ENCODE data around the gene COL1A2. TPM values are rescaled to one million over a fixed set of nuclear protein-coding genes. Genes with fewer than 3 reads are reported as not detected.

Gene COL1A2
- total and polyA plus RNA-seq, 2 of the 8 experiments (the other 6 are each of a cell fraction or from before 2014, with no cell fraction given) = 45.2 to 87.2 TPM

DNA sequence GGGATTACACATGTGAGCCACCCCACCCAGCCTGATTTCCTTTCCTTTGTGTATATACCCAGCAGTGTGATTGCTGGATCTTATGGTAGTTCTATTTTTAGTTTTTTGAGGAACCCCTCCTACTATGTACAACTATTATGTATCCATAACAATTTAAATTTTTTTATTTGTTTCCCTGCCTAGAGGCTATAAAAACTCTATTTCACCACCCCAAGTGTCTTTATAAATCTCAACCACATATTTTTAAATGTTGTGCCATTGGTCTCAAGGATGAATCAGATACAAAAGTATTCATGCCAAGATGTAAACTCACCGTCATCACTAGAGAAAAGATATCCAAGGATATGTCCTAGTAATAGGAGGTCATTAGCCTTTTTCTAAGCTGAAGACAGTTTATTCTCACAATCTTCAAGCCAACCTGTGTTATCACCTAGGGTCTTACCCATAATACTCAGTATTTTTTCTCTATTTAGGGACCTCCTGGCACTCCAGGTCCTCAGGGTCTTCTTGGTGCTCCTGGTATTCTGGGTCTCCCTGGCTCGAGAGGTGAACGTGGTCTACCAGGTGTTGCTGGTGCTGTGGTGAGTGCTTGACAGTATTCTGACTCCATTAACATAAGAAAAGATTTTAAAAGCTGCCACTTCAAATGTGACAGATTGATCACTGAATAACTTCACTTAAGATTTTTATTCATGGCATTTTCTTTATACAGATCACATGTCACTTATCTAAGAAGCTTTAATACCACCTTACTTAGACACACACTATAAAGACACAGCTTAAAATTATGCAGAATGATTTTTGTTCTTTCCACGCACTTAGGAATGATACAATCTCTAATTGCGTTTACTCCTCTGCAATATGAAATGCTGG, 29.4 kb downstream of the COL1A2 start (continued):
- no peak for TF ChIP-seq RNF2 (IDR thresholded peaks at IDR 0.05; ENCODE audit: borderline replicate concordance, low read depth, low read length, missing control alignments, poor library complexity, severe bottlenecking)
- TF ChIP-seq CHD1 (IDR thresholded peaks at IDR 0.05; ENCODE audit: low read depth, low read length) = no peak
- TF ChIP-seq, protein P1, sequence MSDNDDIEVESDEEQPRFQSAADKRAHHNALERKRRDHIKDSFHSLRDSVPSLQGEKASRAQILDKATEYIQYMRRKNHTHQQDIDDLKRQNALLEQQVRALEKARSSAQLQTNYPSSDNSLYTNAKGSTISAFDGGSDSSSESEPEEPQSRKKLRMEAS (IDR thresholded peaks at IDR 0.05) = no peak
- no peak for TF ChIP-seq CBX8 (IDR thresholded peaks at IDR 0.05; ENCODE audit: borderline replicate concordance, low read depth, low read length)
- no peak for TF ChIP-seq CTBP2 (IDR thresholded peaks at IDR 0.05; ENCODE audit: borderline replicate concordance, insufficient read depth, insufficient read length, low read length)
- TF ChIP-seq GTF2F1 (IDR thresholded peaks at IDR 0.05; ENCODE audit: borderline replicate concordance, low read depth, low read length) = no peak
- no peak for TF ChIP-seq TBP (IDR thresholded peaks at IDR 0.05; ENCODE audit: low read depth, low read length)
- no peak for TF ChIP-seq BACH1 (IDR thresholded peaks at IDR 0.05; ENCODE audit: low read length)
- TF ChIP-seq SIRT6 (IDR thresholded peaks at IDR 0.05; ENCODE audit: low read length) = no peak
- no peak for TF ChIP-seq GABPA (IDR thresholded peaks at IDR 0.05; ENCODE audit: borderline replicate concordance, insufficient read depth, low read length)
- TF ChIP-seq SP2 (IDR thresholded peaks at IDR 0.05; ENCODE audit: low read length) = no peak
